Measurements from ENCODE around the gene CELA1. TPM values are rescaled to one million over a fixed set of nuclear protein-coding genes. Genes with fewer than 3 reads are reported as not detected.

Gene CELA1
- total RNA-seq, 1 donor from 2014 or later: not detected

- DNase-seq (ENCODE audit: extremely low spot score, unreplicated experiment): no peak
- Mint-ChIP-seq H3K27ac (no peak overlapping the region), H3K27me3 (peaks cover 3% of the 10 kb centered on the region), H3K4me1 (ENCODE audit: unreplicated experiment) (no peaks in the 10 kb centered on the region), H3K9me3 (no peaks in the 10 kb centered on the region), H3K4me3 (no peak overlapping the region), H3K36me3 (no peaks in the 10 kb centered on the region)
- TF ChIP-seq CTCF (conservative IDR thresholded peaks at IDR 0.05): no peak
Observed at GRCh38 chr12:51281202-51281924, 65.1 kb downstream of the CELA1 start.

Other genes starting within 250 kb of the CELA1 start
- 31.7 and 40.7 TPM in 2 replicates for gene TFCP2, start 173.5 kb downstream of the CELA1 start, total RNA-seq (ENCODE audit: low replicate concordance)
- gene POU6F1, start 128.6 kb downstream of the CELA1 start, total RNA-seq (ENCODE audit: low replicate concordance): 5.6 and 6.6 TPM in 2 replicates
- 89.0 and 149 TPM in 2 replicates for gene DAZAP2, start 107.9 kb downstream of the CELA1 start, total RNA-seq (ENCODE audit: low replicate concordance)
- gene SMAGP, start 76.3 kb downstream of the CELA1 start, total RNA-seq (ENCODE audit: low replicate concordance): 35.5 and 80.7 TPM in 2 replicates
- 0.19 TPM in 1 of 2 replicates, not detected in the other for gene BIN2, start 22.5 kb downstream of the CELA1 start, total RNA-seq (ENCODE audit: low replicate concordance)
- 17.2 and 87.4 TPM in 2 replicates for gene GALNT6, start 44.7 kb upstream of the CELA1 start, total RNA-seq (ENCODE audit: low replicate concordance)
- 14.0 and 18.5 TPM in 2 replicates for gene SLC4A8, start 78.2 kb upstream of the CELA1 start, total RNA-seq (ENCODE audit: low replicate concordance)
- gene SCN8A, start 244.6 kb upstream of the CELA1 start, total RNA-seq (ENCODE audit: low replicate concordance): 2.6 and 3.9 TPM in 2 replicates